HG03025 (cell line): ENCODE data around the gene FAM3B.
"Not testable (repeated sequence)": the region's sequence is repeated elsewhere in the genome, so short reads cannot be mapped to it uniquely, and the experiment has no call there.

Experiments
- ATAC-seq: cut with Tn5 transposase; IDR thresholded peaks from one replicate; pipeline ENCODE4 v1.9.1; 2021; ENCODE audit warnings: mild to moderate bottlenecking, moderate library complexity; ENCODE audit not compliant: unreplicated experiment, low FRiP score

Gene FAM3B

GRCh38 chr21:41316200-41317062 is at the start of gene FAM3B:
Gene FAM3B, plus strand, starts transcription at chr21:41316801. Its CDS starts 79 bp downstream, at chr21:41316880.
- ATAC-seq, result no peak

GRCh38 chr21:41267346-41267745 is 49.3 kb upstream of the FAM3B start:
- no peak for ATAC-seq

GRCh38 chr21:41269535-41269934 is 47.1 kb upstream of the FAM3B start:
- no peak for ATAC-seq

GRCh38 chr21:41277196-41277595 is 39.4 kb upstream of the FAM3B start:
- ATAC-seq, result no peak

GRCh38 chr21:41277846-41278245 is 38.8 kb upstream of the FAM3B start:
- no peak for ATAC-seq

- ATAC-seq, result no peak
Observed at GRCh38 chr21:41280115-41280919, 36.3 kb upstream of the FAM3B start.

- ATAC-seq, result no peak
Observed at GRCh38 chr21:41282412-41282811, 34.2 kb upstream of the FAM3B start.

GRCh38 chr21:41283211-41283818 is 33.3 kb upstream of the FAM3B start:
- no peak for ATAC-seq

- no peak for ATAC-seq
Observed at GRCh38 chr21:41289431-41289830, 27.2 kb upstream of the FAM3B start.

GRCh38 chr21:41290106-41290799 is 26.3 kb upstream of the FAM3B start:
- ATAC-seq, result no peak

- ATAC-seq, result no peak
Observed at GRCh38 chr21:41294548-41295231, 21.9 kb upstream of the FAM3B start.

GRCh38 chr21:41295721-41296254 is 20.8 kb upstream of the FAM3B start:
- ATAC-seq, result no peak

- no peak for ATAC-seq
Observed at GRCh38 chr21:41302976-41303375, 13.6 kb upstream of the FAM3B start.

- ATAC-seq, result no peak
Observed at GRCh38 chr21:41304068-41304720, 12.4 kb upstream of the FAM3B start.

GRCh38 chr21:41307219-41307618 is 9.4 kb upstream of the FAM3B start:
- no peak for ATAC-seq

GRCh38 chr21:41313285-41314164 is 3.1 kb upstream of the FAM3B start:
- not testable (repeated sequence) for ATAC-seq

GRCh38 chr21:41315726-41316125 is 875 bp upstream of the FAM3B start:
- no peak for ATAC-seq

GRCh38 chr21:41317063-41317392 is 427 bp downstream of the FAM3B start:
- ATAC-seq, result no peak
